IPS-20b (cell line): Measurements from ENCODE around the gene INCA1.

Source experiments
- H3K27ac ChIP-seq: one replicate; pipeline ENCODE4 v1.5.1; 2013; ENCODE audit warnings: low read length
- H3K27me3 ChIP-seq: 2 replicates; pipeline ENCODE4 v1.6.1; 2013; ENCODE audit warnings: mild to moderate bottlenecking, low read length, inconsistent platforms; ENCODE audit not compliant: insufficient read depth
- H3K36me3 ChIP-seq: 2 replicates; pipeline ENCODE4 v1.6.1; 2013; ENCODE audit warnings: low read depth, mild to moderate bottlenecking, inconsistent platforms, low read length, moderate library complexity; ENCODE audit not compliant: insufficient read depth
- H3K4me1 ChIP-seq: 2 replicates; pipeline ENCODE4 v1.6.1; 2013; ENCODE audit warnings: mild to moderate bottlenecking, control low read depth, inconsistent platforms, low read length, moderate library complexity; ENCODE audit not compliant: insufficient read depth
- H3K4me3 ChIP-seq: 2 replicates; pipeline ENCODE4 v1.5.1; 2013; ENCODE audit warnings: mild to moderate bottlenecking, low read length, inconsistent platforms
- H3K9ac ChIP-seq: 2 replicates; pipeline ENCODE4 v1.6.1; 2013; ENCODE audit warnings: low read depth, mild to moderate bottlenecking, inconsistent platforms, low read length, moderate library complexity
- H3K9me3 ChIP-seq: 2 replicates; pipeline ENCODE4 v1.6.1; 2013; ENCODE audit warnings: mild to moderate bottlenecking, low read depth, low read length, inconsistent platforms; ENCODE audit not compliant: insufficient read depth

INCA1 gene

GRCh38 chr17:4944554-4945175 is 52.7 kb downstream of the INCA1 start:
- Histone ChIP-seq H3K36me3 (peaks cover 55% of the 10 kb centered on the region), H3K4me1 (peaks cover 12% of the 10 kb centered on the region; the same call in 1 of the 2 replicates)

GRCh38 chr17:4944163-4944553 is 53.2 kb downstream of the INCA1 start:
- H3K9me3 ChIP-seq: no peaks in the 10 kb centered on the region
- peaks cover 55% of the 10 kb centered on the region for H3K36me3 ChIP-seq
- no peak overlapping the region for H3K4me3 ChIP-seq
- H3K27ac ChIP-seq: no peak overlapping the region
- peaks cover 12% of the 10 kb centered on the region; the same call in 1 of the 2 replicates for H3K4me1 ChIP-seq
- no peaks in the 10 kb centered on the region for H3K27me3 ChIP-seq
- H3K9ac ChIP-seq: no peak overlapping the region

More at GRCh38 chr17:4944554-4945175, 52.7 kb downstream of the INCA1 start:
- no peaks in the 10 kb centered on the region for H3K27me3 ChIP-seq
- no peaks in the 10 kb centered on the region for H3K9me3 ChIP-seq
- no peak overlapping the region for H3K4me3 ChIP-seq
- no peak overlapping the region for H3K27ac ChIP-seq
- peak overlapping the region; percentile 48; the same call in 1 of the 2 replicates for H3K9ac ChIP-seq

GRCh38 chr17:4942760-4943508 is 54.4 kb downstream of the INCA1 start:
- H3K27ac ChIP-seq: no peak overlapping the region
- H3K4me1 ChIP-seq: peaks cover 12% of the 10 kb centered on the region; the same call in 1 of the 2 replicates
- H3K27me3 ChIP-seq: no peaks in the 10 kb centered on the region
- no peak overlapping the region for H3K9ac ChIP-seq
- H3K4me3 ChIP-seq: no peak overlapping the region
- H3K9me3 ChIP-seq: no peaks in the 10 kb centered on the region
- peaks cover 63% of the 10 kb centered on the region for H3K36me3 ChIP-seq

- H3K4me1 ChIP-seq: peaks cover 10% of the 10 kb centered on the region; the same call in 1 of the 2 replicates
- no peaks in the 10 kb centered on the region for H3K9me3 ChIP-seq
- peak overlapping the region; percentile 88 for H3K9ac ChIP-seq
- no peak overlapping the region for H3K27ac ChIP-seq
- peak overlapping the region; percentile 97 for H3K4me3 ChIP-seq
- H3K36me3 ChIP-seq: peaks cover 71% of the 10 kb centered on the region
- H3K27me3 ChIP-seq: no peaks in the 10 kb centered on the region
Measured at GRCh38 chr17:4941319-4941610, 56.1 kb downstream of the INCA1 start.

- H3K9ac ChIP-seq: peak overlapping the region; percentile 88
- H3K27me3 ChIP-seq: no peaks in the 10 kb centered on the region
- H3K9me3 ChIP-seq: no peaks in the 10 kb centered on the region
- peak overlapping the region; percentile 20 for H3K27ac ChIP-seq
- peaks cover 67% of the 10 kb centered on the region for H3K36me3 ChIP-seq
- peak overlapping the region; percentile 97 for H3K4me3 ChIP-seq
- H3K4me1 ChIP-seq: peaks cover 7% of the 10 kb centered on the region; the same call in 1 of the 2 replicates
Measured at GRCh38 chr17:4940555-4941318, 56.6 kb downstream of the INCA1 start.

- Histone ChIP-seq H3K27ac (peak within 1 kb of the TSS; percentile 20), H3K36me3 (peaks cover 60% of the 10 kb centered on the region), H3K9ac (peak within 1 kb of the TSS; percentile 88), H3K4me1 (peaks cover 4% of the 10 kb centered on the region; the same call in 1 of the 2 replicates), H3K4me3 (peak within 1 kb of the TSS; percentile 97), H3K9me3 (no peaks in the 10 kb centered on the region), H3K27me3 (no peaks in the 10 kb centered on the region)
Measured at GRCh38 chr17:4939796-4940554, 57.3 kb downstream of the INCA1 start, which contains the start of the genes RNF167 and SLC25A11. TSS of gene RNF167 (plus strand) at chr17:4940268. CDS start at chr17:4940910, 642 bp downstream. TSS of gene SLC25A11 (minus strand) at chr17:4940046. CDS start at chr17:4939910, 136 bp downstream.

- H3K4me1 ChIP-seq: peaks cover 4% of the 10 kb centered on the region; the same call in 1 of the 2 replicates
- peak overlapping the region; percentile 88 for H3K9ac ChIP-seq
- peak overlapping the region; percentile 20 for H3K27ac ChIP-seq
- peak overlapping the region; percentile 97 for H3K4me3 ChIP-seq
- no peaks in the 10 kb centered on the region for H3K9me3 ChIP-seq
- H3K36me3 ChIP-seq: peaks cover 55% of the 10 kb centered on the region
- no peaks in the 10 kb centered on the region for H3K27me3 ChIP-seq
Measured at GRCh38 chr17:4939546-4939795, 57.9 kb downstream of the INCA1 start.

GRCh38 chr17:4938688-4939545 is 58.4 kb downstream of the INCA1 start:
- no peaks in the 10 kb centered on the region for H3K9me3 ChIP-seq
- peaks cover 4% of the 10 kb centered on the region; the same call in 1 of the 2 replicates for H3K4me1 ChIP-seq
- H3K9ac ChIP-seq: peak overlapping the region; percentile 88
- no peaks in the 10 kb centered on the region for H3K27me3 ChIP-seq
- H3K36me3 ChIP-seq: peaks cover 49% of the 10 kb centered on the region
- peak overlapping the region; percentile 20 for H3K27ac ChIP-seq
- H3K4me3 ChIP-seq: peak overlapping the region; percentile 97
